Measurements from ENCODE around the gene CASP2.

Gene CASP2

DNA sequence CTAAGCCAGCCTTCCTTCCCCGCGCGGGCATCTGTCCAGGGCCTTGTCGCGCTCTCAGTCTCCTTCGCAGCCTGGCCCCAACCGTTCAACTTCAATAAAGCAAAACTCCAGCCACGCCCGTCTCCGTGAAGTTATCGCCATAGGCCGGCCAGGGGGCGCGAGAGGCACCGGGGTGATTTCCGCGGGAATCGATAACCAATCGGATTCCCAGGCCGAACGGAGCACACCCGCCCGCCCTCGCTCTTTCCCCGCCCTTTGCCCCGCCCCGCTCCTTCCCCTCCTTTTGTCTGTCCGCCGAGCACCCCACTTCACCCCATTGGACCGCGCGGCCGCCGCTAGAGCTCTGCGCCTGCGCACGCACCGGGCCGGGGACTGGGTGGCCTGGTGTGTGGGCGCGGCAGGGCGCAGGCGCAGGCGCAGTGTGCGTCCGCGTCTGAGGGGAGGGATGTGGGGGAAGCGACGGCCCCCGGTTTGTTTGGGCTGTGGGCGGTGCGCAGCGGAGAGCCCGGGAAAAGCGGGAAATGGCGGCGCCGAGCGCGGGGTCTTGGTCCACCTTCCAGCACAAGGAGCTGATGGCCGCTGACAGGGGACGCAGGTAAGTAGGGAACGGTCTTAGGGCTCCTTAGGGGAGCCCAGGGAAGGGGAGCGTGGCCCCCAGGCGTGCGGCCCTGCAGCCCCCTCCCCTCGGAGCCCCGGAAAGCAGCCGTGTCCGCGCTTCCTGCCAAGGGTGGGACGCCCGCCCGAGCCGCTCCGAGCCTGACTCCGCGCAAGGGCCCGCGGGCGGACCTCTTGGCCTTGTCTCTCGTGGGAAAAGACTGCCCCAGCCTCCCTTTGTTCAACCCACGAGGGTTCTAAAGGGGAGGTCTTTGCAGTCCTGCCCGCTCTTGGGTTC, at the start of gene CASP2:
TSS of gene CASP2 (plus strand) at position 417 of the 892 bp plus-strand sequence. CDS start at position 522, 105 bp downstream.
- Histone ChIP-seq H3K4me3 (ENCODE audit: low read length, poor library complexity, severe bottlenecking) (peak within 1 kb of the TSS; percentile 77), H4K20me1 (ENCODE audit: insufficient read depth, low read length, poor library complexity, severe bottlenecking) (peaks cover 36% of the 10 kb centered on the region), H3K4me2 (ENCODE audit: low read depth, low read length, poor library complexity, severe bottlenecking) (peak within 1 kb of the TSS; percentile 89), H3K27me3 (ENCODE audit: insufficient read depth, low read length, poor library complexity, severe bottlenecking) (no peaks in the 10 kb centered on the region), H3K9me3 (ENCODE audit: insufficient read depth, low read depth, low read length) (no peaks in the 10 kb centered on the region), H3K9ac (ENCODE audit: low read depth, low read length, poor library complexity, severe bottlenecking) (peak within 1 kb of the TSS; percentile 88), H3K4me1 (ENCODE audit: insufficient read depth, low read length, poor library complexity, severe bottlenecking) (peaks cover 39% of the 10 kb centered on the region), H2AFZ (ENCODE audit: low read length) (peak within 1 kb of the TSS; percentile 79), H3K79me2 (ENCODE audit: insufficient read depth, low read length) (peaks cover 49% of the 10 kb centered on the region), H3K36me3 (ENCODE audit: insufficient read depth, low read length) (peaks cover 10% of the 10 kb centered on the region; the same call in 1 of the 2 replicates), H3F3A (ENCODE audit: low read depth) (no peaks in the 10 kb centered on the region), H3K9me2 (replicated peaks; ENCODE audit: low read depth, low read length) (no peaks in the 10 kb centered on the region)
- no peak for TF ChIP-seq CTCF (conservative IDR thresholded peaks at IDR 0.05; ENCODE audit: low read length)

GRCh38 chr7:143239813-143240212, 48.3 kb upstream of the CASP2 start:
- H3K4me2 ChIP-seq (ENCODE audit: low read depth, low read length, poor library complexity, severe bottlenecking), result no peak overlapping the region
- no peak overlapping the region for H3K4me3 ChIP-seq (ENCODE audit: low read length, poor library complexity, severe bottlenecking)
- H3K9ac ChIP-seq (ENCODE audit: low read depth, low read length, poor library complexity, severe bottlenecking), result no peak overlapping the region
- no peaks in the 10 kb centered on the region for H3K36me3 ChIP-seq (ENCODE audit: insufficient read depth, low read length)
- no peaks in the 10 kb centered on the region for H3F3A ChIP-seq (ENCODE audit: low read depth)
- H4K20me1 ChIP-seq (ENCODE audit: insufficient read depth, low read length, poor library complexity, severe bottlenecking), result no peaks in the 10 kb centered on the region
- no peaks in the 10 kb centered on the region for H3K79me2 ChIP-seq (ENCODE audit: insufficient read depth, low read length)
- H2AFZ ChIP-seq (ENCODE audit: low read length), result no peak overlapping the region
- no peaks in the 10 kb centered on the region for H3K27me3 ChIP-seq (ENCODE audit: insufficient read depth, low read length, poor library complexity, severe bottlenecking)
- TF ChIP-seq EZH2phosphoT487 (IDR thresholded peaks at IDR 0.05; ENCODE audit: borderline replicate concordance) (no peak), CTCF (conservative IDR thresholded peaks at IDR 0.05; ENCODE audit: low read length) (no peak)
- H3K9me2 ChIP-seq (replicated peaks; ENCODE audit: low read depth, low read length), result no peaks in the 10 kb centered on the region
- H3K4me1 ChIP-seq (ENCODE audit: insufficient read depth, low read length, poor library complexity, severe bottlenecking), result peaks cover 16% of the 10 kb centered on the region
- H3K9me3 ChIP-seq (ENCODE audit: insufficient read depth, low read depth, low read length), result peaks cover 8% of the 10 kb centered on the region; the same call in 1 of the 2 replicates

DNA sequence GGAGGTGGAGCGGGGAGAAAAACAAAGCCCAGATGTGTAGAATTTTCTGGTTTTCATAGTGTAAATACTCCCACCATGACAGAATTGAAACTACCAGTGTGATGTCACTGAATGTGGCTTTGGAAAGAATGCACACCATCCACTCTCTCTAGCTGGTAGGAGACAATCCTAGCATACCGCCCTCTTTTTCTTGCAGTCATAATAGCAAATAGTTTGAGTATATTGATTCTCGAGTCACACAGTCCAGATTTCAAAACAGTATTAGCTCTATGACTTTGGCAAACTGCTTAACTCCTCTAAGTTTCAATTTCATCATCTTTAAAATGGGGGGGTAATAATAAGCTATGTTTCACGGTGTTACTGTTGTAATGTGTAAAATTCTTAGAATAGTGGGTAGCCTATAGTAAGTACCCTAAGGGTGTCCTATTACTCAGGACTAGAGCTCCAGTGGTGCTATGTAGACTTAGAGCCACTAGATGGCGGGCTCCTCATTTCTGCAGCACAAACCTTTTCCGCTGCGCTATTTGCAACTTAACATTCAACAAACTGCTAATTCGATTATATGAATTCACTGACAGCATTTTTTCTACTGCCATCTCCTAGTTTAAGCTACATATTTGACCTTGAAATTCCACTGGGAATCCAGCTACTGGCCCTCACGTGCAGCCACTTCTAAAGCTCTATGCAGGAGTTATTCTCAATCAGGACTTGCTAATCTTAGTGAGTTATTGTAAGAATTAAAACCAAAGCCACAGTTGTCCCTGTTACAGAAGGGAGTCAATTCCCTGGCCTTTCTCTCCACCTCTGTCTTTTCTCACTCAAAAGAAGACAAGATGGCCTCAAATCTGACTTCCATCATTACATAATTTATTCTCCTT, 47.6 kb upstream of the CASP2 start:
- TF ChIP-seq EZH2phosphoT487 (IDR thresholded peaks at IDR 0.05; ENCODE audit: borderline replicate concordance), result no peak
- peak; percentile 96 for TF ChIP-seq CTCF (conservative IDR thresholded peaks at IDR 0.05; ENCODE audit: low read length)
- Histone ChIP-seq H3K4me1 (ENCODE audit: insufficient read depth, low read length, poor library complexity, severe bottlenecking) (peaks cover 23% of the 10 kb centered on the region), H3K4me3 (ENCODE audit: low read length, poor library complexity, severe bottlenecking) (no peak overlapping the region), H3K9me2 (replicated peaks; ENCODE audit: low read depth, low read length) (no peaks in the 10 kb centered on the region), H3K79me2 (ENCODE audit: insufficient read depth, low read length) (no peaks in the 10 kb centered on the region), H3K36me3 (ENCODE audit: insufficient read depth, low read length) (no peaks in the 10 kb centered on the region), H3K4me2 (ENCODE audit: low read depth, low read length, poor library complexity, severe bottlenecking) (no peak overlapping the region), H3K27me3 (ENCODE audit: insufficient read depth, low read length, poor library complexity, severe bottlenecking) (no peaks in the 10 kb centered on the region), H3F3A (ENCODE audit: low read depth) (no peaks in the 10 kb centered on the region), H3K9ac (ENCODE audit: low read depth, low read length, poor library complexity, severe bottlenecking) (no peak overlapping the region), H3K9me3 (ENCODE audit: insufficient read depth, low read depth, low read length) (peaks cover 8% of the 10 kb centered on the region; the same call in 1 of the 2 replicates), H2AFZ (ENCODE audit: low read length) (no peak overlapping the region), H4K20me1 (ENCODE audit: insufficient read depth, low read length, poor library complexity, severe bottlenecking) (no peaks in the 10 kb centered on the region)
